GM19467 (cell line): ENCODE results near the gene COIL.
A peak's percentile ranks its signal among the peaks of the same experiment; 100 is the strongest.

Experiments used
- ATAC-seq: cut with Tn5 transposase; IDR thresholded peaks from one replicate; pipeline ENCODE4 v1.9.1; 2021; ENCODE audit warnings: mild to moderate bottlenecking, moderate library complexity; ENCODE audit not compliant: unreplicated experiment

Gene COIL

GRCh38 chr17:56937687-56938086 lies 23.2 kb downstream of the COIL start:
- ATAC-seq = no peak

DNA sequence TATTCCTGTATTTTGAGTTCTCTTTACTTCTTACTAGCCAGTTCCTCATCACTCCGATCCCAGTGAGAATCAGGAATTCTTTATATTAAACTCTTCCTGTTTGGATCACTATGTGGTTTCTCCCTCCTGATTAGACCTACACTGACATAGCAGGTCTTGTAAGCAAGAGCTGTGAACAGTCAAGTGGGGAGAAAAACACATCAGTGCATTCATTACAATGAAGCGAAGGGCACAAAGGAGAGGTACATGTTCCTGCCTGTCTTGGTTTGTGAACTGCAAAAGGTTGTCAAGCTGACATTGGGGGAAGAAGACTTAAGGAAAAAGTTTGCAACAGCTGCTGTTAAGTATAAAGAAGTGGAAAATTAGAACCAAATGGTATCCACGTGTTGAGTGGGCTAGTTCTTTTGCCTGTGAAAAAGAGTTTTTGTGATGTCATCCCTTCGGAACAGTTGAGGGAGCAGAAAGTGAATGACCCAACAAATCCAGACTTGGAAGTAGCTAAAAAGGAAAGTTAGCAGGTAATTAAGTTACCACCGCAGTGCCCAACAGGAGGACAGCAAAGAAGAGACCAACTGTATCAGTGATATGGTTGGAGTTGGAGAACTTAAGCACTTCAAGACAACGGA lies 24.0 kb downstream of the COIL start:
- ATAC-seq = no peak

DNA sequence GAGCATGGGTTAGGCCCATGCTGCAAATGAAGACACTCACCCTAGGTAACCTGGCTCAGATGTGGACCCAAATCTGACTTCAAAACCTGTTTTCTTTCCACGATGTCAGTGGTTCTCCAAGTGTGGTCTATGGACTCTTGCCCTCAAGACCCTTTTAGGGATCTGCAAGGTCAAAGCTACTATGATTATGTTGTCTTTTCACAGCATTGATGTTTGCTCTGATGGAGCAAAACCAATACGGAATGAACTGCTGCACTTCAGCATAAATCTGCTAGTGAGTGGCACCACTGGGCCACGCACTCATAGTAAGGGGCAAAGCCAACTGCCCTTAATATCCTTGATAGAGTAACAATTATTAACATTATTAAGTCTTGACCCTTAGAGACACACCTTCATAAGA lies 25.4 kb downstream of the COIL start:
- ATAC-seq = no peak

DNA sequence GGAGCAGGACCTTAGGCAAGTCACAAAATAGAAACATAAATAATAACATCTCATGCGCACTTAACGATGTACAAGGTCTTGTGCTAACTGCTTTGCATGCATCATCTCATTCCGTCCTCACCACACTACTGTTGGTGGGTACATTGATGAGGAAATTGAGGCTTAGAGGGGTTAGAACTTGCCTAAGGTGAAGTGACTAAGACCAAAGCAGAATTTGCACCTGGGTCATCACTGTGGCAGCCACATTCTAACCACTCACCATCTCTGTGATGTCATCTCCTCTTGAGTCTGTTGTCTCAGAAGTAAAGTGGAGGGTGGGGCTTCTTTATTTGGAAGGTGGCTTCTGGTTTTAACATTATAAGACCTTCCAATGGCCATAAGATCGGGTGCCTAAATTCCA lies 26.6 kb downstream of the COIL start:
- ATAC-seq = no peak

GRCh38 chr17:56933868-56934267 lies 27.0 kb downstream of the COIL start:
- no peak for ATAC-seq

DNA sequence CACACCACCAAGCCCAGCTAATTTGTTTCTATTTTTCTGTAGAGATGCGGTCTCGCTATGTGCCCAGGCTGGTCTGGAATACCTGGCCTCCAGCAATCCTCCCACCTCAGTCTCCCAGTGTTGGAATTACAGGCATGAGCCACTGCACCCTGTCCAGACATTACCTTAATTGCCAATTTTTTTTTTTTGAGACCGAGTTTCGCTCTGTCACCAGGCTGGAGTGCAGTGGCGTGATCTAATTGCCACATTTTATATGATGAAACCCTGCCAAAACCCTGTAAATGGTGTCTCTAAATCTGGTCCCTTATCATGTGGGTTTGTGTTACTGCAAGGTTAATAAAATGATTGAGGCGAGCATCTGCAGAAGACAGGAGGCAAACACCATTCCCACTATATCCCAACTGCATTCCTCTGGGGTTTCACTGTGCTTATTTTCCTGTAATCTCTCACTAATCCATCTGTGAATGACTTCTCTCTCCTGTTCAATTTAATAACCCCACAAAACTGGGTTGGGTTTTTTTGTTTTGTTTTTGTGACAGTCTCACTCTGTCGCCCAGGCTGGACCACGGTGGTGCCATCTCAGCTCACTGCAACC lies 27.6 kb downstream of the COIL start:
- ATAC-seq = no peak

GRCh38 chr17:56930739-56931337 lies 30.0 kb downstream of the COIL start:
- ATAC-seq = no peak

DNA sequence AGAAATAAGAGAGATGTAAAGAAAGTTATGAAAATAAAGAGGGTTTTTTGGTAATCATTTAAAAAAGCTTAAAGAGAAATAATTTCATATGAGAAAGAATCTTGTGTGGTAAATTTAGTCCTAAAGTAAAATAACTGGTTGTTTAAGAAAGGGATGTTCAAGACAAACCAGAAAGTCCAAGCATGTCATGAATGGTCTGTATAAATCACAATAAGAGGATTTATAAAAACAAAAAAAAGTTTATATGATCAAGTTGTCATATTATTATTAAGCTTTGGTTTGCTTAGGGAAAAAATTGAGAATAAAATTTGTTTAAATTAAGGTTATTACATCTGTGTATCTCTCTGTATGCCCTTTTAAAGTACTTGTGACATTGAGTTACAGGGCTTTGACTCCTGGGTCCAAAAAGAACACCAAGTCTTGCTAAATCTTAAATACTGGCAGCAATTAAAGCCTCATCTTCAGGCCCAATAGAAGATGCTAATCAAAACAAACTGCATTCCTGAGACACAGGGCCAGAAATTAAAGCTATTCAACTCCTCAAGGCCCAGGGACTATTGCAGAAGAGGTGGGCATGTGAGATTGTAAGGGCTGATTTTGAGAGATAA lies 31.4 kb downstream of the COIL start:
- no peak for ATAC-seq

- ATAC-seq = no peak
These were observed 32.3 kb downstream of the COIL start for GRCh38 chr17:56928586-56928985.

GRCh38 chr17:56926704-56927103 lies 34.1 kb downstream of the COIL start:
- no peak for ATAC-seq

GRCh38 chr17:56926270-56926669 lies 34.6 kb downstream of the COIL start:
- ATAC-seq = no peak

- ATAC-seq = no peak
These were observed 35.8 kb downstream of the COIL start for GRCh38 chr17:56925088-56925487.

DNA sequence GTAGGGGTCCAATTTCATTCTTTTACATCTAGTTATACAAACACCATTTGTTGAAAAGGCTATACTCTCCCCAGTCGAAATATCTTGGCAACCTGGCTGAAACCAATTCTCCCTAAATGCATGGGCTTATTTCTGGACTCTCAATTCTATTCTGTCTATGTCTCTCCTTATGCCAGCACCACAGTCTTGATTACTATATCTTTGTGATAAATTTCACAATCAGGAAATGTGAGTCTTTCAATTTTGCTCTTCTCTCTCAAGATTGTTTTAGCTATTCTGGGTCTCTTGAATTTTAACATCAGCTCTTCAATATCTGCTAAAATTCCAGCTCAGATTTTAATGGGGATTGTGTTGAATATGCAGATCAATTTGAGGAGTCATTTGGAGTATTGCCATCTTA lies 41.1 kb downstream of the COIL start:
- no peak for ATAC-seq

GRCh38 chr17:56918916-56919315 lies 41.9 kb downstream of the COIL start:
- no peak for ATAC-seq

DNA sequence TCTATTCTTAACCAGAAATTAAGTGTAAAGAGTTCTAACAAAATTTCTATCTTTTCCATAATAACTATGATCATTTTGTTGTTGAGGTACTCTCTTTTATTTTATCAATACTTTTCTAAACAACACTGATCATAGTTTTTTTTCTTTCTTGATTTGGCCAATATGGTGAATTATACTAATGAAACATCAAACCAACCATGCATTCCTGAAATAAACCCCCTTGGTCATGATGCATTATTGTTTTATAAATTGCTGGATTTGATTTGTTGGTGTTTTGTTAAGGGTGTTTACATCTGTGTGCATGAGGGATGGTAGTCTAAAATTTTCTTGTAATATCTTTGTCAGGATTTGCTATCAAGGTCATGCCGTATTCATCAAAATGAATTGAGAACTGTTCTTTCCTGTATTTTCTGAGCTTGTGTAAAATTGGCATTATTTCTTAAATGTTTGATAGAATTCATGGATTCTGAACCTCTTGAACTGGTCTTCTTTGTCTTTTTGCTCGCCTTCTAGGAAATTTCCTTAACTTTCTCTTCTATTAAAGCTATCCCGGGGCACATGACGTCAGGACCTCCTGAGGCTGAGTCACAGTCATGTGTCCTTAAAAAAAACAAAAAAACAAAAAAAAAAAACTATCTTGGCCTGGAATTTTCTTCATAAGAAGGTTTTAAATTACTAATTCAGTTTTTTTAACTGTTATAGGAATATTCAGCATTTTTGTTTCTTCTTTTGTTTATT lies 43.1 kb downstream of the COIL start:
- ATAC-seq = no peak

DNA sequence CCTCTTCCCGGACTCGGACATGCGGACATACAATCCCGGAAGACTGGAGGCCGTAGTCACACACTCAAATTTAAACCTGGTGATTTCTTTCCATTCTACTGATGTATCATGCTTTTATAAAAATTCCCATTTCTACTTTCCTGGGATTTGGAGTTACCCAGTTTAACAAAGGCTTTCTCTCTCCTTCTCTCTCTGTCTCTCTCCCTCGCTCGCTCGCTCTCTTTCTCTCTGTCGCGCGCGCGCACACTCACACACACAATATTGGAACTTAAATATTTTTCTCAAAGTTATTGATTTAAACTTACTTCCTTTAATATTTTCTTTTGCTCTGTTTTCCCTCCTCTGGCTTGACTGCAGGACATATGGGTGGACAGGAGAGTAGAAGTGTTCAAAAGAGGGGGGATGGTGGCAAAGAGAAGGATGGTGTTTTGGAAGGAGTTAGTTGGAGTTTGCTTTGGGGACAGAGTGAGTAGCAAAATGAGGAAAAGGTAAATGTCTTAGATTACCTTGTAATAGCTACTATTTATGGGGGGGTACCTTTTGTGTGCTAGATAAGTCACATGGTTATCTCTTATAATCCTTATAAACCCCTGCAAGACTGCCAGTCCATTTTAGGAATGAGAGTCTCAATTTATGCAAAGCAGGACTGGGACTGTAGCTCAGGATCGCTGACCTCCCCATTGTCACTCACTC lies 46.1 kb downstream of the COIL start:
- no peak for ATAC-seq

DNA sequence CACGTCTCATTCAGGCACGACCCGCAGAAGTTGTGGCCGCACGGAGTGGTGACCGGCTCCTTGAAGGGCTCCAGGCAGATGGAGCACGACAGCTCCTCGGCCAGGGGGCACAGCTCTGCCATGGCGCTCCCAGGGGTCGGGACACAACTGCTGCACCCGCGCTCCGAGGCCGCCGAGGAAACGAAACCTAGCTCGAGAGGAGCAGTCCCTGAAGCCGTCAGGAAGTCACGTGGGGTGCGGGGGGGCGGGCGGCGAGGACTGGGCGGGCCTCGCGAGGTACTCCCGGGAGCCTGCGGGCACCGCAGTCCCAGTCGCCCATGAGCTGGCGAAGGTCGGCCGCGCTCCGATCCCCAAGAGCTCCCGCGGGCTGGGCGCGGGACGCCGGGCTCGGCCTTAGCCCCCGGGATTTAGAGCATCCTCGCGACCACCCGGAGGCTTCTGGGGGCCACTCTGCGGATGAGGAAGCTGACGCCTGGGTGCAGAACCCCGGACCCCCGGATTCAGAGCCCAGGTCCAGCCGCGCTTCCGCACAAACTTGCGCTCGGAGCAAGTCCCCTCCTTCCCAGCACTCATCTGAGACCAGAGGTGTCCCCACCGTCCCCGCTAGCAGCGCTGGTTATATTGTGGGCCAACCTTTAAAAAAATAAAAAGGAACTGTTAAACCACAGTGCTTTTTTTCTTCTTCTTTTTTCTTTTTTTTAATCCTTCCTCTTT lies 46.8 kb downstream of the COIL start, which contains the start of gene TRIM25:
TRIM25 (minus strand) TSS at position 183 of the 714 bp plus-strand sequence; CDS start at position 122, 61 bp downstream.
- peak; percentile 67 for ATAC-seq

DNA sequence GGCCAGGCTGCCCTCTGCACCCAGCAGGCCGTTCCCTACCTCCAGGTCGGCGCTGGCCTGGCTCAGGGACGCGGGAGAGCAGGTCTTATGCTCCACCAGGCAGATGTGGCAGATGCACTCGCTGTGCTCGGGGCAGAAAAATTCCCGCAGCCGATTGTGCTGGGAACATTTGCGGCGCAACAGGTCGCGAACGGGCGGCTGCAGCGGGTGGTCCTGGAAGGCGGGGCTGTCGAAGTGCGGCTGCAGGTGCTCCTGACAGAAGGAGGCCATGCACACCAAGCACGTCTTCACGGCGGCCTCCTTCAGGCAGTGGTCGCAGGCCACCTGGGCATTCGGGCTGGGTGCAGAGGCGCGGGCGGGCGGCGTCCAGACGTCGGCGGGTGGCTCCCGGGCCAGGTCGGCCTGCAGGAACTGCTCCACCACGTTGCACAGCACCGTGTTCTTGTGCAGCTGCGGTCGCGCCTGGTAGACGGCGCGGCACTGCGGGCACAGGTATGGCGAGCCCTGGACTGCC lies 47.4 kb downstream of the COIL start:
- ATAC-seq = peak; percentile 36

DNA sequence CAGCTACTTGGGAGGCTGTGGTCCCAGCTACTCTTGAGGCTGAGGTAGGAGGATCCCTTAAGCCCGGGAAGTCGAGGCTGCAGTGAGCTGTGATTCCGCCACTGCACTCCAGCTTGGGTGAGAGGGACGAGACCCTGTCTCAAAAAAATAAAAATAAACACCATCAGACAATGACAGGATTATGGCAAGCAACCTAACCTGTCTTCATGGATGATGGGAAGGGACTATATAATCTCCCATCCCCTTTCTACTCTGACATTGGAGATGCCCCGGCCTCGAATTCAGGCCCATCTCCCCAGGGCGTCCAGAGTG lies 47.9 kb downstream of the COIL start:
- ATAC-seq = no peak
